Stimulated activated CD8-positive, alpha-beta memory T cell treated with anti-CD3 and anti-CD28 coated beads, Interleukin-7, amount 100 ng/mL, for 24 hours (primary cell): ENCODE measurements around the gene F10.
"Not testable (repeated sequence)": the region's sequence is repeated elsewhere in the genome, so short reads cannot be mapped to it uniquely, and the experiment has no call there.

Source experiments
- DNase-seq: peaks from one replicate; pipeline ENCODE4 v3.0.0-alpha.2; 2020; ENCODE audit warnings: low read depth

Gene F10

GRCh38 chr13:113102302-113102701, 20.3 kb upstream of the F10 start:
- DNase-seq = not testable (repeated sequence)

- DNase-seq = no peak
Observed at GRCh38 chr13:113102727-113103126, 19.9 kb upstream of the F10 start.

- DNase-seq = no peak
Observed at GRCh38 chr13:113103646-113104045, 19.0 kb upstream of the F10 start.

DNA sequence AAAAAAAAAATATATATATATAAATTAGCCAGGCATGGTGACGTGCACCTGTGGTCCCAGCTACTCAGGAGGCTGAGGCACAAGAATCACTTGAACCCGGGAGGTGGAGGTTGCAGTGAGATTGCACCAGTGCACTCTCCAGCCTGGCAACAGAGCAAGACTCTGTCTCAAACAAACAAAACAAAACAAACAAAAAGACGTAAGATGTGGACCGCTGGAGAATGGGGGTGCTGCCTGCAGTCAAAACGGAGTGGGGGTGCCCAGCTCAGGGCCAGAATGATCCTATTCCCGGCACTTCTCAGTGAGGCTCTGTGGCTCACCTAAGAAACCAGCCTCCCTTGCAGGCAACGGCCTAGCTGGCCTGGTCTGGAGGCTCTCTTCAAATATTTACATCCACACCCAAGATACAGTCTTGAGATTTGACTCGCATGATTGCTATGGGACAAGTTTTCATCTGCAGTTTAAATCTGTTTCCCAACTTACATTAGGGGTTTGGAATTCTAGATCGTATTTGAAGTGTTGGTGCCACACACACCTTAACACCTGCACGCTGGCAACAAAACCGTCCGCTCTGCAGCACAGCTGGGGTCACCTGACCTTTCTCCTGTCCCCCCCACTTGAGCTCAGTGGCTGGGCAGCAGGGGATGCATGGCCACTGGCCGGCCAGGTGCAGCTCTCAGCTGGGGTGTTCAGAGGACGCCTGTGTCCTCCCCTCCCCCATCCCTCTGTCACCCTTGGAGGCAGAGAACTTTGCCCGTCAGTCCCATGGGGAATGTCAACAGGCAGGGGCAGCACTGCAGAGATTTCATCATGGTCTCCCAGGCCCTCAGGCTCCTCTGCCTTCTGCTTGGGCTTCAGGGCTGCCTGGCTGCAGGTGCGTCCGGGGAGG, 17.3 kb upstream of the F10 start, which contains the start of gene F7:
F7 (plus strand) TSS at position 760 of the 889 bp plus-strand sequence; CDS start at position 811, 51 bp downstream.
- no peak for DNase-seq

DNA sequence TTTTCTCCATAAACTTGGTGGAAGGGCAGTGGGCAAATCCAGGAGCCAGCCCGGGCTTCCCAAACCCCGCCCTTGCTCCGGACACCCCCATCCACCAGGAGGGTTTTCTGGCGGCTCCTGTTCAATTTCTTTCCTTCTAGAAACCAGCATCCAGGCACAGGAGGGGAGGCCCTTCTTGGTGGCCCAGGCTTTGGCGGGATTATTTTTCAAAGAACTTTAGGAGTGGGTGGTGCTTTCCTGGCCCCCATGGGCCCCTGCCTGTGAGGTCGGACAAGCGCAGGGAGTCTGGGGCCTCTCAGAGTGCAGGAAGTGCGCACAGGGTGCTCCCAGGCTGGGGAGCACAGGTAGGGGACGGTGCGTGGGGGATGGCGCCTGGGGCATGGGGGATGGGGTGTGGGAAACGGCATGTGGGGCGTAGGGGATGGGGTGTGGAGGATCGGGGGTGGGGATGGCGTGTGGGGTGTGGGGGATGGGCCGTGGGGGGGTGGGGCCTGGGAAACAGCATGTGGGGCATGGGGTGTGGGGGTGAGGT, 16.6 kb upstream of the F10 start:
- no peak for DNase-seq

GRCh38 chr13:113106711-113107351, 15.8 kb upstream of the F10 start:
- no peak for DNase-seq

- DNase-seq = not testable (repeated sequence)
Observed at GRCh38 chr13:113108521-113108920, 14.1 kb upstream of the F10 start.

DNA sequence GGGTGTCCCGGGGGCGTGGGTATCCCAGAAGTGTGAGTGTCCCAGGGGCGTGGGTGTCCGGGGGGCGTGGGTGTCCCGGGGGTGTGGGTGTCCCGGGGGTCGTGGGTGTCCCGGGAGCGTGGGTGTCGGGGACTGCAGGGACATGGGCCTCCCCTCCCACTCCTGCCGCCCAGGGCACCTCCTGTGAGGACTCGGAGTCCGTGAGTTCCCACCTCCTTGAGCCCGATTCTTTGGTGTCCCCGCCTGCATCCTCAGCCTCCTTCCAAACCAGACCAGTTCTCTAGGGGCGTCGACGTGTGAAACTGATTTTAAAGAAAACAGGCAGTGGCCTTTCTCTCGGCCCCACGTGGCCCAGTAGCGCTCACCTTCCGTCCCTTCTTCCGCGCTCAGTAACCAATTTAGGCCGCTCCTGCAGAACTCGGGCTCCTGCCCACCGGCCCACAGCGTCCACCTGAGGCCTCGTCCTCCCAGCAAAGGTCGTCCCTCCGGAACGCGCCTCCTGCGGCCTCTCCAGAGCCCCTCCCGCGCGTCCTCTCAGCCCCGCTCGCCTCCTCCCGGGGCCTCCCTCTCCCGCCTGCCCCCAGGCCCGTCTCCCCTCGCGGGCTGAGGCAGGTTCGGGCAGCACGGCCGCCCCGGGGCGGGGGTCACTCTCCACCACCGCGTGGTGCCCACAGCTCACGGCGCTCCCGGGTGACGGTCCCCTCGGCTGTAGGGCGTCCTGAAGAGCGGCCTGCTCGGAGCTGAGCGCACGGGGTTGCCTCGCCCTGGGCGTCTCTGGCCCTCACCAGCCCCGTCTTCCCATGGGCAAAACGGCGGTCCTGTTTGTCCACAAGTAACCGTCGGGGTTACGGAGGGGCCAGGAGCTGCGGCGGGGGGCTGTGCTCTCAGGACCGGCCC, 13.2 kb upstream of the F10 start:
- no peak for DNase-seq

DNA sequence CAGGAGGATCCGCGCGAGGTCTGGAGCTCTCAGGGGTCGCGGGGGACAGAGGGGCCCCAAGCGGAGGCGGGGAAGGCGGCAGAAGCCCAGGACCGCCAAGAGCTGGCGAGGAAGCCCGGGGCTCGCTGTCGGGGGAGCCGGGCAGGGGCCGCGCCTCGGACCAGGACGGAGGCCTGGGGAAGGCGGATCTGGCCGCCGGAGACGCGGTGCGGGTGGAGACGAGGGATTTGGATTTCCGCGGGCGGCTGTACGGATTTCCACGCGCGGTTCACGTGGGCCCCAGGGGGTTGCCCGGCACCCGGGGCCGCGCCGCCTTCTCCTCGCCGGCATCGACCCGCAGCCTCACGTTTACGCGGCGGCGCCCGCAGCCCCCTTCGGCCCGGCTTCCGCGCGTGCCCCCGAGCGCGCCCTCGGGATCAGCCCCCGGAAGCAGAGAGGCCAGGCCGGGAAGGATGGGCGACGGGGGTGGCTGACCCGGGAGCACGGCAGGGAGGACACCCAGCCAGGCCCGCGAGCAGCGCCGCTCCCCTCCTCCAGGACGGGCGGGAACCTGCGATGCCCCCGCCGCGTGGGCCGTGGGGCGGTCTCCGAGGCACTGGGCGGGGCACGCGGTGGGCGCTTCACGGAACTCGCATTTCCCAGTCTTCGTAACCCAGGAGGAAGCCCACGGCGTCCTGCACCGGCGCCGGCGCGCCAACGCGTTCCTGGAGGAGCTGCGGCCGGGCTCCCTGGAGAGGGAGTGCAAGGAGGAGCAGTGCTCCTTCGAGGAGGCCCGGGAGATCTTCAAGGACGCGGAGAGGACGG, 12.3 kb upstream of the F10 start:
- no peak for DNase-seq

DNA sequence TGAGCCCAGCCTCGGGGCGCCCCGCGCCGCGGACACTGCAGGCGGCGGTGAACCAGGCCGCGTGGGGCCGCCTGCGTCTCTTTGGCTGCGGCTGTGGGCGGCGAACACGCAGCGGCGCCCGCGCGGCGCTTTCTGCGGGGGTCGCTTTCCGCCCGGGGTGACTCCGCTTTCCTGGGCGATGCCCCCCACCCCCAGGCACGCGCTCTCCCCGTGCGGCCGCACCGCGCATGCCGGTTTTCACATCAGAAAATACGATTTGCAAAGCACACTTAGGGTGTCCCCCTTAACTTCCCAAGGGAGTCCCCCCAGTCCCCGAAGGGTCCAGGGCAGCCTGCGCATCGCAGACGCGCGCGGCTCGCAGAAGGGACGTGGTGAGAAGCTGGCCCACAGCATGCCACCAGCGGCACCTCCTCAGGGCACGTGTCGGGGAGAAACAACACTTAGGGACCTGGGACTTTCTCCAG, 11.7 kb upstream of the F10 start:
- DNase-seq = no peak

DNA sequence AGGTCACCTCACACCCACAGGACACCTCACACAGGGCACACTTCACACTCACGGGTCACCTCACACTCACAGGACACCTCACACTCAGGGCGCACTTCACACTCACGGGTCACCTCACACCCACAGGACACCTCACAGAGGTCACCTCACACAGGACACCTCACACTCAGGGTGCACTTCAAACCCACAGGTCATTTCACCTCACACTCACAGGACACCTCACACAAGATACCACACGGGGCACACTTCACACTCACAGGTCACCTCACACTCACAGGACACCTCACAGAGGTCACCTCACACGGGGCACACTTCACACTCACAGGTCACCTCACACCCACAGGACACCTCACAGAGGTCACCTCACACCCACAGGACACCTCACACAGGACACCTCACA, 10.8 kb upstream of the F10 start:
- not testable (repeated sequence) for DNase-seq

DNA sequence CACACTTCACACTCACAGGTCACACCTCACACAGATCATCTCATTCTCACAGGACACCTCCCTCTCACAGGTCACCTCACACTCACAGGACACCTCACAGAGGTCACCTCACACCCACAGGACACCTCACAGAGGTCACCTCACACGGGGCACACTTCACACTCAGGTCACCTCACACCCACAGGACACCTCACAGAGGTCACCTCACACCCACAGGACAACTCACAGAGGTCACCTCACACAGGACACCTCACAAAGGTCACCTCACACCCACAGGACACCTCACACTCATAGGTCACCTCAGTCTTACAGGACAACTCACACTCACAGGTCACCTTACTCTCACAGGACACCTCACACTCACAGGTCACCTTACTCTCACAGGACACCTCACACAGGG, 10.1 kb upstream of the F10 start:
- DNase-seq = not testable (repeated sequence)

- DNase-seq = no peak
Observed at GRCh38 chr13:113112893-113113845, 9.4 kb upstream of the F10 start.

DNA sequence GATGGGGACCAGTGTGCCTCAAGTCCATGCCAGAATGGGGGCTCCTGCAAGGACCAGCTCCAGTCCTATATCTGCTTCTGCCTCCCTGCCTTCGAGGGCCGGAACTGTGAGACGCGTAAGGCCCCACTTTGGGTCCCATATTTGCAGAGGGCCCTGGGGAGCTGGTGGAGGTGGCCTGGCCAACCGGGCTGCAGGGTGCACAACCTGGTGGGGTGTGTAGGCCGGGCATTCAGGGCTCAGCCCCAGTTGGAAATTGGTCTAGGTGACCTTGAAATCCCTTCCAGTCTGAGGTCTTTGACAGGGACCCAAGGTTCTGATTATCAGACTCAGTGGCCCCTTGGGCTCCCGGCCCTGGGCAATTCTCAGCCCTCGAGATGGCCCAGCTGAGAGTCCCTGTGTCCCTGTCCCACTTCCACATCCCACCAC, 8.7 kb upstream of the F10 start:
- DNase-seq = no peak

DNA sequence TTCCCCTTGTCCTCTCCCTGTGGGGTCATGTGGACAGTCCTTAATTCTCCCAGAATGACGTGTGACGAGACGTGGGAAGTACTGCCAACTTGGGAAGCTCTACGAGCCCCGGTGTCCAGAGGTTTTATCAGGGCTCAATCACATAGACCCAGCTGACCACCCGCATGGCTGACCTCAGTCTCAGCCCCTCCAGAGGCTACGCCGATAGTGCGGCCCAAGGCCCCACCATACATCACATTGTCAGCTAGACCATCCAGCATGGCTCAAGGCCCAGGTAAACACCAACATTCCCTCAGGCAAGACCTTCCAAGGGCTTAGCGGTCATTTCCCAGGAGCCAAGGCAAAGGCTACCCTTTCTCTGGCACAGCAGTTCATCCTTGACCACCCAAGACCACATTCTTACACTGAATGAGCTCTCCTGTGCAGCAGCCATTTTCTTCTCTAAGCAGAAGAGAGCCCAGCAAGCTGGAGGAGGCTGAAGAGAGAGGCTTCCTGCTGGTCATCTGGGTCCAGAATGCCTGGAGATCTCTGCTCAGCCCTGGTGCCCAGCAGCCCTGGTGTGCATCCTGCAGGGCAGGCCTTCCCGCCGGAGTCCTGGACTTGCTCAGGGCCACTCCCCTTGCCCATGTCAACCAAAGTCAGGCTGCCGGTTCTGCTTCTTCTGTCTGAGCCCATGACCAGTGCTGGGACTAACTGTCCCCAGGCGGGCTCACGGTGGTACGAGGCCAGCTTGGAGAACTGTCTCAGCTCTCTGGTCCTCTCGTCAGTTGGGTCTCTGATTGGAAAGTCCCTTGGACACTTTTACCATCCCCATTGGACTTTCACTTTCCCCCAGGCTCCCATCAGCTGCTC, 7.9 kb upstream of the F10 start:
- no peak for DNase-seq

- DNase-seq = no peak
Observed at GRCh38 chr13:113115363-113116205, 7.0 kb upstream of the F10 start.

DNA sequence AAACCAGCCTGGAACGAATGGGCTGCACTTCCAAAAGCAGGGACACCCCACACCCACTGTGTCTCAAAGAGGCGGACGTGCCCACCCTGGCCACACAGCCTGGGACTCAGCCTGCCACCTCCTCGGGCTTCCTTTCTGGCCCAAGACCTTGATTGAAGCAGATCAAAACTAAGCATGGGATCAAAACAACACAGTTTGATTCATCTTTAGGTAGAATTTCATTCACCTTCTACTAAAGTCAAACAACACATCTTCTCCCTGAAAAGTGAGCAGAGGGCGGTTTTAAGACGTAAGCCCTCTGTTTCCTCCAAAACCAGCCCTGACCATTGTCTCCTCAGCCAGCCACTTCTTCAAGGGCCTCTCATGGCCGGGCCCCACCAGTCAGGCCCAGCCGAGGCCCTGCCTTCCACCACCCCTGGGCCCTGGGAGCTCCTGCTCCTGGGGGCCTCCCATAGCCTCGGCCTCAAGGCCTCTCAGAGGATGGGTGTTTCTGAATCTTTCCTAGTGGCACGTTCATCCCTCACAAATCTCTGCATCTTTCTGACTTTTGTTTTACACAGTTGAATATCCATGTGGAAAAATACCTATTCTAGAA, 6.3 kb upstream of the F10 start:
- DNase-seq = no peak

GRCh38 chr13:113116871-113117271, 5.7 kb upstream of the F10 start:
- DNase-seq = no peak
